ENCODE data around the gene PRR22. TPM values are rescaled to one million over a fixed set of nuclear protein-coding genes. Genes with fewer than 3 reads are reported as not detected.

Gene PRR22
- polyA plus RNA-seq, 1 donor from 2014 or later = 0.97 TPM

- no peak overlapping the region for H3K27ac ChIP-seq (ENCODE audit: low read length)
- H3K4me2 ChIP-seq (ENCODE audit: low read length) = no peak overlapping the region
- no peaks in the 10 kb centered on the region for H3K36me3 ChIP-seq (ENCODE audit: insufficient read depth, low read length)
- no peaks in the 10 kb centered on the region for H3K9me3 ChIP-seq (ENCODE audit: low read length)
- no peak overlapping the region for H2AFZ ChIP-seq (ENCODE audit: low read depth, low read length)
- H3K4me3 ChIP-seq (ENCODE audit: low read length) = no peak overlapping the region
- no peak overlapping the region for H3K9ac ChIP-seq (ENCODE audit: low read length)
- no peaks in the 10 kb centered on the region for H4K20me1 ChIP-seq (ENCODE audit: insufficient read depth)
- H3K79me2 ChIP-seq (replicated peaks; ENCODE audit: insufficient read depth, low read length) = no peaks in the 10 kb centered on the region
- H3F3A ChIP-seq (ENCODE audit: insufficient read depth, low read length, poor library complexity, severe bottlenecking) = no peaks in the 10 kb centered on the region
- no peaks in the 10 kb centered on the region for H3K9me2 ChIP-seq (ENCODE audit: insufficient read depth, low read length)
- no peak for TF ChIP-seq TAF1 (IDR thresholded peaks at IDR 0.05; ENCODE audit: low read depth)
- H3K27me3 ChIP-seq (ENCODE audit: insufficient read depth, low read depth, low read length) = no peaks in the 10 kb centered on the region
Observed at GRCh38 chr19:5824751-5825150, 40.2 kb upstream of the PRR22 start.

GRCh38 chr19:5823579-5824281 lies 39.2 kb upstream of the PRR22 start:
- no peaks in the 10 kb centered on the region for H3K9me2 ChIP-seq (ENCODE audit: insufficient read depth, low read length)
- TF ChIP-seq RAD21 (conservative IDR thresholded peaks at IDR 0.05) (no peak), POLR2AphosphoS5 (IDR thresholded peaks at IDR 0.05) (no peak), EP300 (conservative IDR thresholded peaks at IDR 0.05; ENCODE audit: poor library complexity, severe bottlenecking) (no peak), REST (IDR thresholded peaks at IDR 0.05; ENCODE audit: borderline replicate concordance) (no peak), SMC3 (conservative IDR thresholded peaks at IDR 0.05; ENCODE audit: poor library complexity) (no peak), CTCF (IDR thresholded peaks at IDR 0.05; ENCODE audit: poor library complexity, severe bottlenecking) (no peak), TAF1 (IDR thresholded peaks at IDR 0.05; ENCODE audit: low read depth) (no peak), EZH2 (IDR thresholded peaks at IDR 0.05; ENCODE audit: borderline replicate concordance, insufficient read depth, low read length, poor library complexity, severe bottlenecking) (no peak), MXI1 (conservative IDR thresholded peaks at IDR 0.05; ENCODE audit: poor library complexity, severe bottlenecking) (no peak)
- no peaks in the 10 kb centered on the region for H3F3A ChIP-seq (ENCODE audit: insufficient read depth, low read length, poor library complexity, severe bottlenecking)
- no peak overlapping the region for H3K9ac ChIP-seq (ENCODE audit: low read length)
- no peaks in the 10 kb centered on the region for H3K36me3 ChIP-seq (ENCODE audit: insufficient read depth, low read length)
- H3K4me3 ChIP-seq (ENCODE audit: low read length) = no peak overlapping the region
- H3K4me2 ChIP-seq (ENCODE audit: low read length) = no peak overlapping the region
- no peaks in the 10 kb centered on the region for H3K9me3 ChIP-seq (ENCODE audit: low read length)
- no peaks in the 10 kb centered on the region for H4K20me1 ChIP-seq (ENCODE audit: insufficient read depth)
- no peaks in the 10 kb centered on the region for H3K27me3 ChIP-seq (ENCODE audit: insufficient read depth, low read depth, low read length)
- H2AFZ ChIP-seq (ENCODE audit: low read depth, low read length) = no peak overlapping the region
- no peaks in the 10 kb centered on the region for H3K79me2 ChIP-seq (replicated peaks; ENCODE audit: insufficient read depth, low read length)
- no peak overlapping the region for H3K27ac ChIP-seq (ENCODE audit: low read length)

All from neural cell (in vitro differentiated cells).